DMS53 treated with DMSO at 0.1 percent for 48 hours (cell line): Measurements from ENCODE around the gene CALM3.
"Not testable (repeated sequence)": the region's sequence is repeated elsewhere in the genome, so short reads cannot be mapped to it uniquely, and the experiment has no call there.

Experiments
- DNase-seq: peaks from one replicate; lab custom pipeline; 2025; ENCODE audit not compliant: unreplicated experiment; lab: John Stamatoyannopoulos, UW

The CALM3 gene

DNA sequence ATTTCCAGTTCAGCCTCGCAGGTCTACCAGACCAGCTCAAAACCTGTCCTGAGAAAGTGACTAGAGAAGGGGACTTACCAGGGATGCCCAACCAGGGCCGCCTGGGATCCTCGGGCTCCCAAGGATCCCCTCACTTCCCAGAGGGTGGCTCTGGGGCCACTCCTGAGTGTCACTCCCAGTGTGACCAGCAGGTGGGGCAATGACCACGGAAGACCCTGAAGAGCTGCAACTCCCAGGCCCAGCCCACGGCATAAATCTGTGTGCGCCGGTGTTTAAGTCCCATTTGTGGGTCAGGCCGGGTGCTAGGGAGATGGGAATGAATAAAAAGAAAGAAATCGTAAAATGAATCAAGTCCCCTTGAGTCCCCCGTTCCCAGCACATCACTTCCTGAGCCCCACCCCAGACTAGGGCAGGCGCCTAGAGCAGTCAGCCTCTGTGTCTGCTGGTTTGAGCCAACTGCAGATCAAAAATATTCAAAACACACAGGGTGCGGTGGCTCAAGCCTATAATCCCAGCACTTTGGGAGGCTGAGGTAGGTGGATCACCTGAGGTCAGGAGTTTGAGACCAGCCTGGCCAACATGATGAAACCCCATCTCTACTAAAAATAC lies 13.1 kb downstream of the CALM3 start:
- DNase-seq = peak; percentile 43

DNA sequence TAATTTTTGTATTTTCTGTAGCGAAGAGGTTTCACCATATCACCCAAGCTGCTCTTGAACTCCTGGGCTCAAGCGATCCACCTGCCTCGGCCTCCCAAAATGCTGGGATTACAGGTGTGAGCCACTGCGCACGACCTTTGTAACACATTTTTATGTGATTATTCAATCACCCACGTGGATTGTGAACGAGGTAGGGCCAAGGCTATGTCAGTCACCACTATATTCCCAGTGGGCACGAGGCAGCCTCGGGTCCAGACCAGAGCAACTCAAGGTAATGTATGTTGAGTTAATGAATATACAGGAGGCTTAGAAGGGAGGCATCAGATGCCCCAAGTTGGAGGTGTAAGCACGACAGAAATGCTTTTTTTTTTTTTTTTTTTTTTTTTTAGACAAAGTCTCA lies 14.8 kb downstream of the CALM3 start:
- no peak for DNase-seq

DNA sequence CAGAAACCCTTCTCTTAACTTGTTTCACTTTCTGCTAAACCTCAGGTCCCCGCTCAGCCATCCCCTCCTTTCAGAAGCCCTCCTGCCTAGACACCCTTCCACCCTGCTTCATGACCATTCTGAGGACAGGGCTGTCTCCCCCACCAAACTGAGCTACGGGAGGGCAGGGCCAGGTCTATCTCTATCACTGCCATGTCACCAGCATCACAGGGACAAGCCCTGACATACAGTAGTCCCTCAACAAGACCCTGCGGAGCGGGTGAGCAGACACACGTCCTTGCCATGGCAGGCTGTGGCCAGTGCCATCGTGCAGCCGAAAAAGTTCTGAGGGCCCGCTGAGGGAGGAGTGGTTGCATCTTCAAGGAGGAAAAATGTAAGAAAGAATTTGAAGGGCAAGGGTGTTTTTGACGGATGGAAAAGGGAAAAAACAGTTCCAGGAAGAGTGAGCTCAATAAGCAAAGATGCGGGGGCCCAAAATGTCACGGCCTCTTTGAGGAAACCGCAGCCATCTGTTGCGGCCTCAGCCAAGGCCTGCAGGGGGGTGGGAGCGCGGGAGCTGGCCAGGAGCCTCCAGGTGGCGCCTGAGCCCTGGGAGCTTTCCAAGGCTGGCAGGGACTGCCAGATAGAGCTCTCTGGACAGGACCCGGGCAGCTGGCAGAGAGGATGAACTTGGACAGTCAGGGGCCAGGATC lies 15.6 kb downstream of the CALM3 start:
- peak; percentile 38 for DNase-seq

DNA sequence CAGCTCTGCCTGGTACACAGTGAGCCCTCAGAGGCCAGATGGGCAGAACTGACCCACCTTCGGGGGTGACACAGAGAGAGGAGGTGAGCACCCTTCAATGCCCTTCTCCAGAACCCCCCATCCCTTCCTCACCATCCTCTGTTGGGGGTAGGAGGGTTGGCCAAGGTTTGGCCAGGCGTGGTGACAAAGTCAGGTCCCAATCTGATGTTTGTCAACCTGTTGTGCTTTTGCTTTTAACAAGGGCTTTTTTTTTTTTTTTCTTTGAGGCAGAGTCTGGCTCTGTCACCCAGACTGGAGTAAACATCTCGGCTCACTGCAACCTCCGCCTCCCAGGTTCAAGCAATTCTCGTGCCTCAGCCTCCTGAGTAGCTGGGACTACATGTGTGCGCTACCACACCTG lies 16.5 kb downstream of the CALM3 start:
- no peak for DNase-seq

GRCh38 chr19:46618670-46619231 lies 17.6 kb downstream of the CALM3 start:
- no peak for DNase-seq

GRCh38 chr19:46620267-46620666 lies 19.1 kb downstream of the CALM3 start:
- no peak for DNase-seq

DNA sequence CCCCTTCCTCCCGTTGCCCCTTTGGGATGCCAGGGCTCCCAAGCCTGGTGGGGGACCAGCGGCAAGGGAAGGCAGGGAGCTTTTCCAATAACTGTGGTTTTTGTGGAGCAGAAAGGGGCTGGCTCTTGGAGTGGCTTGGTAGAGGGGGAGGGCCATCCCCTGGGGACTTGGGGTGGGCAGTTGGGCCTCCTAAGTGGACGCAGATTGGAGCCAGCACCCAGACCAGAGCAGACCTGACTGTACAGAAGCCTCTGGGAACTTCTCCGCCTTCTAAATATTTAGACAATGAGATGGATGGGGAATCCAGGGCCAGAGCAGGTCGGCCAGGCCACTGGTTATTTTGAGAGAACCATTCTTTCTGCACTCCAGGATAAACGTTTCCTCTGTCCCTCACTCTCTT lies 19.6 kb downstream of the CALM3 start:
- DNase-seq = no peak

DNA sequence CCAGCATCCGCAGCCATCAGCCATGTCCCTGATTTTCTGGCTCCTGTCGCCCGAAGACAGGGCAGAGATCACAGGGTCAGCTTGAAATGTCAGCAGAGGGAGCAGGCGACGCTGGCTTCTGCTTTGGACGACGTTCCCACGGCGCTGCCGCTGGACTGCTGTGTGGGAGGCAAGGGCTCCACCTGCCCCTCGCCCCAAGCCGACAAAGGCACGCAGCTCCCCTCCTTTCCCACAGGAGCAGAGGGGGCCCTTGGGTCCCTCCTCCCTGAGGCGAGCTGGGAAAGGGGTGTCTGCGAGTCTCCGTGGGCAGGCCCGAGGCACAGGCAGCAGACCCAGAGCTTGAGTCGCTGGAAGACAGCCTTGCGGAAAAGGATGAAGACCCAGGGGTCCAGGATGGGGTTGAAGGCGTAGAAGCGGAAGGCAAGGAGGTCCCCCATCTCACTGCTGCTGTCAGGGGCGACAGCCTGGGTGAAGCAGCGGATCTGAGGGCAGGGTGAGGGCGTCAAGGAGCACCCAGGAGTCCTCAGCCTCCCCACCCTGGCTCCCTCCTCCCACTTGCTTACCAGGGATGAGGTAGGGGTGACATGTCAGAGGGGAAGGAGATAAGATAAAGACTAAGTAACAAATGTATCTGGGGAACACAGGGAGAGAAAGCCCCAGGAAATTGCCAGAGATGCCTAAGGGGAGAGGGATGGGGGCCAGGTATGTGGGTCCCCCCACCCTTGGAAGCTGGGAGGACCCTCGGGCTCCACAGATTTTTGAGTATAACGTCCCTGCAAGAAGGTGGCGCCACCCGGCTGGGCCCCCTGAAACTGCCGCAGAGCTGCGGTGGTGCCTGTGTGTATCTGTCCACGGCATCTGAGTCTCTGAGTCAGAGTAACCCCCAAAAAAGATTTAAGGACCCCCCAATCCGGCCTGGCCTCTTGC lies 20.3 kb downstream of the CALM3 start:
- DNase-seq = no peak

GRCh38 chr19:46622118-46622446 lies 21.0 kb downstream of the CALM3 start:
- DNase-seq = no peak

DNA sequence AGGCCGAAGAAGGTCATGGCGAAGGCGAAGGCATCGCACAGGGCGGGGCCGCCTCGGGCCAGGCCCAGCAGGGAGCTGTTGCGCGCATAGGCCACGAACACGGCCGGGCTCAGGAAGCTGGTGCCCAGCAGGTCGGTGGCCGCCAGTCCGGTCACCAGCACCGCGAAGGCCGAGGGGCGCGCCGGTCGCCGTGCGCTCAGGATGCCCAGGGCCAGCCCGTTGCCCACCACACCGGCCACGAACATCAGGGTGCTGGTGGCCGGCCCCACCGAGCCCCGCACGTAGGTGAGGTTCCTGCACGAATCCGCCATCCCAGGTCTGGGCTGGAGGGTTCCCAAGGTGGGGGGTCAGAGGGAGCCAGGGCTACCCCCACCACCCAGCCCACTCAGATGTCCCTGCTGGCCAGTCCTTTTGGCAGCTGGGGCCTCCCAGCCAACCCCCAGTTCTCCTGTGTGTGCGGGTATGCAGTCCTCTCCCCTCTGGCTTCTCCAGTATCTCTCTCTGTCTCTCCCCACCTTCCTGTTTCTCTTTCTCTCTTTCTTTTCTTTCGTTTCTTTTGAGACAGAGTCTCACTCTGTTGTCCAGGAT lies 22.9 kb downstream of the CALM3 start:
- DNase-seq = no peak

GRCh38 chr19:46624958-46625661 lies 24.0 kb downstream of the CALM3 start, which contains the start of gene PTGIR:
PTGIR (minus strand) TSS chr19:46625089; CDS start chr19:46624225, 864 bp downstream.
- no peak for DNase-seq

DNA sequence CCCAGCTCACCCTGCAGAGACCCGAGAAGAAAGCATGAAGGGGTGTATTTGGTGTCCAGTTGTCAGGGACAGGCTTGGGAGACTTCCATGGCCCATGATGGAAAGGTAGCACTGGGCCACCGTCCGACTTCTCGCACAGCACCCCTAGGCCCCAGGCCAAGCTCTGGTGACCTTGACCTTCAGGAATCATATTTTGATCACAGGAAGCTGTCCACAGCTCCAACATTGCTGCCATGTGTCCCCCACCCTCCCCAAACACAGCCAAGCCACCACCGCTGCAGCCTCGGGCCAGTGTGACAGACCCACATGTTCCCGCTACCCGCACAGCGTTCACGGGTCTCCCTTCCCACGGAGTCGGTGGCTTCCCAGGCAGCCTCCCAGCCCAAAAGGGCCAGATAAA lies 24.6 kb downstream of the CALM3 start:
- DNase-seq = no peak

DNA sequence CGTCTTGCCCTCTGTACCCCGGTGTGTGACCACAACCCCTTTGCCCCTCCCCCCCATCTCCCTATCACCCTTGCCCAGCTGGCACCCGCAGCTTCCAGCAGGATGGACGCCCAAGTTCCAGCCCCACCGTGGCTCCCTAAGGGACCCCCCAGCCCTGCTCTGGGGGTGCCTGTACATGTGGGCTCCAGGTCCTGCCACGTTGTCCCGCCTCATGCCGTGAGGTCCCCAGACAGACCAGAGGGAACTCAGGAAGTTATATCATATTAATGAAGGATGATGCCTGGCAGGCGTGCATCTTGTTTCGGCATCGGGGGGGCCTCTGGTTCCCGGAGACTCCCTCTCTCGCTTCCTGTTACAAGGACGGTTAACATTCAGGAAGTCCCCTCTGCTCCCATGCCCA lies 25.3 kb downstream of the CALM3 start:
- DNase-seq = no peak

DNA sequence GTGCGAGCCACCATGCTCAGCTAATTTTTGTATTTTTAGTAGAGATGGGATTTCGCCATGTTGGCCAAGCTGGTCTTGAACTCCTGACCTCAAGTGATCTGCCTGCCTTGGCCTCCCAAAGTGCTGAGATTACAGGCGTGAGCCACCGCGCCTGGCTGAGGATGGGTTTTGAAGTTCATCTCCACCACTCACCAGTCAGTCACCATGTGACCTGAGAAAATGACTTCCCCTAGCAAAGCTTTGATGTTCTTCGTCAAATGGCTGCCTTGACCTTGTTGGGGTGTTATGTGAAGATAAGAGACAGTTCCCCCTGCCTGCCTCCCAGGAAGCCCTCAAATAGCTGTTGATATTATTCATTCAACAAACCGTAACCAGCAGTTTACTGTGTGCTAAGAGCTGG lies 27.8 kb downstream of the CALM3 start:
- DNase-seq = not testable (repeated sequence)

GRCh38 chr19:46629546-46630025 lies 28.5 kb downstream of the CALM3 start:
- DNase-seq = no peak

DNA sequence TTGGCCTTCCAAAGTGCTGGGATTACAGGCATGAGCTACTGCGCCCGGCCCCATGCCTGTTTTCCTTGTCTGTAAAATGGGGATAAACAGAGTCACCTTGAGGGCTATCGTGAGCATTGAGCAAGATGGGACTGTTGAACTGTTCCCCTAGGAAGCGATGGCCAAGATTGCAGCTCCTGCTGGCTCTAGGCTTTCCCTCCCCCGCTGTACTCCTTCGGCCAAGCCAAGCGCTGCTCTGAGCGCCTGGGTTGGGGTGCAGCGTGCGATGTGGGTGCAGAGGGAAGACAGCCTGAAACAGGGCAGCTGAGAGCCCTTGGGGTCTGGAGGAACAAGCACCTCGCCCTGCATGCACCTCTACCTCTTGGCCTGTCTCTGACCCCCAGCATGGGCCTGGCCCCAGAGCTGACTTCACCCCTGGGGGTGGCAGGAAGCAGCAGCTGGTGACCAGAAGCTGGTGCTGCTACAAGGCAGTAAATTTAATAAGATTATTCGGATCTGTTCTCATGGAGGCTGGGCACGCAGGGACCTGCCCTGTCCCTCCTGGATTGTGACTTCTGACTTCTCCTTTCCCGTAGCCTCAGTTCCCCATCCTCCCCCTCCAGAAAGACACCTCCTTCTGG lies 29.6 kb downstream of the CALM3 start:
- DNase-seq = no peak

DNA sequence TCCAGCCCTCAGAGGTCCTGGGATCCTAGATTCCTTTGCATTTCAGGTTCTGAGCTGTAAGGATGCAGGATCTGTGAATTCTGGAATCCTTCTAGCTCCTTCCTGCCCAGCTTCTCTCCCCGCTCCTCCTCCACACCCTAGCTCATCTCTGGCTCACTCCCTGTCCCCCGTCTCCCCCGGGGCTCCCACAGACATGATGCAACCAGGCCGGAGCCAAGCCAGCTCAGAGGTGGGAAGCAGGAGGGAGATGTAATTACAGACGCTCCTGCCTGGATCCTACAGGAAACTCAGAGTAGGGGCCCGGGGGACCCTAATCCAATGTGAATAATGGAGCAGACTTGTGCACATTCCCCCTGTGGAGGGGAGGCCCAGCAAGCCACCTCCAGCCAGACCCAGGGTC lies 30.4 kb downstream of the CALM3 start:
- DNase-seq = no peak

DNA sequence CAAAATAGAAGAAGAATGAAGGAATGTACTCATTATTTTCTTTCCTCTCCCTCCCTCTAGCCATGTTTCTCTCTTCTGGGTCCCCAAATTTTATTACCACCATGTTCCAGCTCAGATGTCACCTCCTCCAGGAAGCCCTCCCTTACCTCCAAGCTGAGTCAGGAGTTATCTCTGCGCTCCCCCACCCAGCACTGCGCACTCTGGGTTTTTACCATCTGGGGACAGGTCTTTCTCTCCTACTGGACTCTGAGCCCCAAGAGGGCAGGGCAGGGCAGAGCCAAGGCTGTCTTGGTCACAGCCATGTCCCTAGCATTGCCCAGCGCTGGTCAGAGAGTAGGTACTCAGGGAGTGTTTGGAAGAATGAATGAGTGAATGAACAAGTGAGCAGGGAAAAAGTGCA lies 32.0 kb downstream of the CALM3 start:
- DNase-seq = no peak

DNA sequence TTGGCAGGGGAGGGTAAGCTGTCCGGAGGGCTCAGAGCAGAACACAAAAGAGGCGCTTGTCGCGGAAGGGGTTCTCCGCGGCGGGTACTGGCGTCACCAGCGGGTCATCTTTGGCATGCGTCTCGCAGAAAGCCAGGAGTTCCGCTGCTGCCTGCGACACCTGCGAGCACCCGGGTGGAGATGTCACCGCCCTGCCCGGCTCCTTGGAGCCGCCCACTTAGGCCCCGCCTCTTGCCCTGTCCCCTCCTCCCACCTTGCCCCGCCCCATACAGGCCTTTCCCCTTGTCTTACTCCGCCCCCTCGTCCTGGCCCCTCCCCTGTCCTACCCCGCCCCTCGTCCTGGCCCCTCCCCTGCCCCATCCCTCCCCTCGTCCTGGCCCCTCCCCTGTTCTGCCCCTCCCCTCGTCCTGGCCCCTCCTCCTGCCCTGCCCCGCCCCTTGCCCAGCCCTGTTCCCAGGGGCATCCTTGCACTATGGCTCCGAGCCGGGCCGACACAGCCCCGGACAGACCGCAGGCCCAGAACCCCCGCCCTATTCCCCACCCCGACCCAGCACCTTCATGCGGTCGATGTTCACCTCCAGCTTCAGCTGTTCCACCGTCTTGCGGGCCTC lies 33.0 kb downstream of the CALM3 start:
- peak; percentile 34 for DNase-seq
